Panc1 (cell line): ENCODE data around the gene COL13A1. TPM values are rescaled to one million over a fixed set of nuclear protein-coding genes. Genes with fewer than 3 reads are reported as not detected.
A peak's percentile ranks its signal among the peaks of the same experiment; 100 is the strongest.

ENCODE experiments used
- ATAC-seq: fragments of 200-7000 bp; cut with Tn5 transposase; 2 replicates; pipeline ENCODE4 v1.9.1; 2020; ENCODE audit warnings: mild to moderate bottlenecking, moderate library complexity
- BruUV-seq: library from RNA; stranded (reverse); fragments of 400-500 nt; replicated peaks from 2 replicates; lab custom pipeline; 2021; lab: Mats Ljungman, UMichigan
- CTCF ChIA-PET: fragments of 300-600 bp; sonication (Branson Sonifier 250); formaldehyde crosslinking; loops from one replicate; lab custom pipeline; 2022; ENCODE audit warnings: antibody characterized with exemption; lab: Charles Lee
- POLR2A ChIA-PET: fragments of 300-600 bp; sonication (Branson Sonifier 250); formaldehyde crosslinking; loops from one replicate; lab custom pipeline; 2022; ENCODE audit warnings: antibody characterized with exemption; lab: Charles Lee
- DNase-seq: peaks from one replicate; pipeline ENCODE4 v3.0.0-alpha.2; 2010; ENCODE audit warnings: low read depth, low spot score
- H3K27ac ChIP-seq: 2 replicates; pipeline ENCODE4 v1.5.1; 2011; ENCODE audit warnings: mild to moderate bottlenecking, low read length, inconsistent platforms
- H3K27me3 ChIP-seq: fragments of 200-500 bp; sonication (Bioruptor generic); 2 replicates; pipeline ENCODE4 v1.6.0; 2014; ENCODE audit warnings: low read length, inconsistent platforms; ENCODE audit not compliant: control insufficient read depth, insufficient read depth
- H3K36me3 ChIP-seq: fragments of 200-500 bp; sonication (Bioruptor generic); 2 replicates; pipeline ENCODE4 v1.5.1; 2014; ENCODE audit warnings: inconsistent platforms, mild to moderate bottlenecking, low read length, moderate library complexity; ENCODE audit not compliant: control insufficient read depth, insufficient read depth
- H3K4me1 ChIP-seq: 2 replicates; pipeline ENCODE4 v1.5.1; 2011; ENCODE audit warnings: inconsistent platforms, mild to moderate bottlenecking, low read length, moderate library complexity; ENCODE audit not compliant: control insufficient read depth, insufficient read depth
- H3K4me3 ChIP-seq, 2 experiments: 2 replicates each; pipeline ENCODE4 v1.5.1; 2011 to 2012; ENCODE audit warnings: low read depth in 2 of 2, low read length in 2 of 2, mild to moderate bottlenecking in 2 of 2, inconsistent platforms in 1 of 2, moderate library complexity in 1 of 2
- H3K9me3 ChIP-seq: fragments of 200-500 bp; sonication (Bioruptor generic); 2 replicates; pipeline ENCODE4 v1.5.1; 2014; ENCODE audit warnings: low read depth, mild to moderate bottlenecking, inconsistent platforms, low read length, moderate library complexity; ENCODE audit not compliant: control insufficient read depth, insufficient read depth
- CTCF ChIP-seq: fragments of 450-650 bp; IDR thresholded peaks from 2 replicates; pipeline ENCODE4 v1.5.1; 2017; ENCODE audit warnings: mild to moderate bottlenecking
- POLR2AphosphoS5 ChIP-seq: IDR thresholded peaks from 2 replicates; pipeline ENCODE4 v1.6.1; 2012; ENCODE audit warnings: mild to moderate bottlenecking, low read depth, low read length, moderate library complexity
- SIN3A ChIP-seq: IDR thresholded peaks from 2 replicates; pipeline ENCODE4 v1.6.1; 2012; ENCODE audit warnings: low read depth, mild to moderate bottlenecking, low read length, moderate library complexity, borderline replicate concordance; ENCODE audit not compliant: insufficient read depth
- TCF7L2 ChIP-seq: IDR thresholded peaks from 2 replicates; pipeline ENCODE4 v1.6.1; 2011; ENCODE audit warnings: mild to moderate bottlenecking, low read depth, low read length, inconsistent platforms
- in situ Hi-C: cut with HindIII; loops from 2 replicates; pipeline ENCODE4 v1.10.0; 2016; ENCODE audit warnings: low sequenced_read_pairs, low pct_unique_long_range_greater_than_20kb
- intact Hi-C: fragments of 100-400 bp; cut with micrococcal nuclease; formaldehyde crosslinking; loops from one replicate; pipeline ENCODE4 v1.10.0; 2022; ENCODE audit not compliant: unreplicated experiment
- total RNA-seq: library from RNA; stranded (reverse); gene quantifications from one replicate; pipeline ENCODE4 v1.2.1, GENCODE V29; 2021; ENCODE audit not compliant: unreplicated experiment
- TF ChIP-seq, protein P1 (sequence below), 2 experiments: IDR thresholded peaks; 2 replicates each; pipeline ENCODE4 v1.6.1; 2011 to 2012; ENCODE audit warnings: low read depth in 2 of 2, control low read depth in 1 of 2, low read length in 1 of 2, mild to moderate bottlenecking in 1 of 2, moderate library complexity in 1 of 2; ENCODE audit not compliant: insufficient read depth in 1 of 2

COL13A1 gene
- total RNA-seq, 1 experiment from 2014 or later = 1.0 TPM

DNA sequence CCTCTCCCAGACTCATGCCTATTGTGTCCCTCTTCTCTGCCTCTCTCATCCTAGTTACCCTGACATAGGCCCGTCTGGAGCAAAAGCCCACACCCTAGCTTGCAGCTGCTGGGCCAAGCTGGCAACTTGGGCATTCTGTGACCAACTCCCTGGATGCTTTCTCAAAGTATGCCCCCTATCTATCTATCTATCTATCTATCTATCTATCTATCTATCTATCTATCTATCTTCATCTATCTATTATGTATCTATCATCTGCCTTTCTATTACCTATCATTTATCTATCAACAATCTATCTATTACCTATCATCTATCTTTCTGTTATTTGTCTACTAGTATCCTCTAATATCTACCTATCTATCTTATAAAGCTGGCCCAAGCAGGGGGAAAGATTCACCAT lies 45.4 kb upstream of the COL13A1 start:
- BruUV-seq = no TSS peak
- no peak for ATAC-seq
- in situ Hi-C loops = no loop called here
- intact Hi-C loops = no loop called here
- Histone ChIP-seq H3K9me3 (no peaks in the 10 kb centered on the region), H3K36me3 (no peaks in the 10 kb centered on the region), H3K4me1 (no peaks in the 10 kb centered on the region), H3K27ac (no peak overlapping the region), H3K27me3 (0 out of 2 replicates have a peak, but pooled peaks cover 2% of the 10 kb centered on the region), H3K4me3 (no peak overlapping the region)
- TF ChIP-seq CTCF = no peak
- TF ChIP-seq, protein P1, sequence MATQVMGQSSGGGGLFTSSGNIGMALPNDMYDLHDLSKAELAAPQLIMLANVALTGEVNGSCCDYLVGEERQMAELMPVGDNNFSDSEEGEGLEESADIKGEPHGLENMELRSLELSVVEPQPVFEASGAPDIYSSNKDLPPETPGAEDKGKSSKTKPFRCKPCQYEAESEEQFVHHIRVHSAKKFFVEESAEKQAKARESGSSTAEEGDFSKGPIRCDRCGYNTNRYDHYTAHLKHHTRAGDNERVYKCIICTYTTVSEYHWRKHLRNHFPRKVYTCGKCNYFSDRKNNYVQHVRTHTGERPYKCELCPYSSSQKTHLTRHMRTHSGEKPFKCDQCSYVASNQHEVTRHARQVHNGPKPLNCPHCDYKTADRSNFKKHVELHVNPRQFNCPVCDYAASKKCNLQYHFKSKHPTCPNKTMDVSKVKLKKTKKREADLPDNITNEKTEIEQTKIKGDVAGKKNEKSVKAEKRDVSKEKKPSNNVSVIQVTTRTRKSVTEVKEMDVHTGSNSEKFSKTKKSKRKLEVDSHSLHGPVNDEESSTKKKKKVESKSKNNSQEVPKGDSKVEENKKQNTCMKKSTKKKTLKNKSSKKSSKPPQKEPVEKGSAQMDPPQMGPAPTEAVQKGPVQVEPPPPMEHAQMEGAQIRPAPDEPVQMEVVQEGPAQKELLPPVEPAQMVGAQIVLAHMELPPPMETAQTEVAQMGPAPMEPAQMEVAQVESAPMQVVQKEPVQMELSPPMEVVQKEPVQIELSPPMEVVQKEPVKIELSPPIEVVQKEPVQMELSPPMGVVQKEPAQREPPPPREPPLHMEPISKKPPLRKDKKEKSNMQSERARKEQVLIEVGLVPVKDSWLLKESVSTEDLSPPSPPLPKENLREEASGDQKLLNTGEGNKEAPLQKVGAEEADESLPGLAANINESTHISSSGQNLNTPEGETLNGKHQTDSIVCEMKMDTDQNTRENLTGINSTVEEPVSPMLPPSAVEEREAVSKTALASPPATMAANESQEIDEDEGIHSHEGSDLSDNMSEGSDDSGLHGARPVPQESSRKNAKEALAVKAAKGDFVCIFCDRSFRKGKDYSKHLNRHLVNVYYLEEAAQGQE (IDR thresholded peaks at IDR 0.05; ENCODE audit: insufficient read depth in 1 of 2, low read depth in 2 of 2, low read length in 1 of 2) = no peak
- no peak for TF ChIP-seq TCF7L2
- TF ChIP-seq SIN3A = no peak
- TF ChIP-seq POLR2AphosphoS5 = no peak
- ChIA-PET POLR2A (interaction anchor here (0.5 kb wide), 1 partner anchor 44 kb away, joined by 11 read pairs; no protein-coding TSS in a partner anchor), CTCF (interaction anchor here (0.6 kb wide), 1 partner anchor 34 kb away, joined by 3 read pairs; no protein-coding TSS in a partner anchor)
- DNase-seq = no peak

GRCh38 chr10:69757206-69757552 lies 44.5 kb upstream of the COL13A1 start:
- no peak for DNase-seq
- peak; percentile 36; the same call in 1 of the 2 replicates for ATAC-seq
- intact Hi-C loops = no loop called here
- ChIA-PET CTCF (no interaction called here), POLR2A (no interaction called here)
- H3K4me3 ChIP-seq = no peak overlapping the region
- no peaks in the 10 kb centered on the region for H3K9me3 ChIP-seq
- 0 out of 2 replicates have a peak, but pooled peaks cover 2% of the 10 kb centered on the region for H3K27me3 ChIP-seq
- in situ Hi-C loops = no loop called here
- no peaks in the 10 kb centered on the region for H3K4me1 ChIP-seq
- TF ChIP-seq POLR2AphosphoS5 (no peak), TCF7L2 (no peak), SIN3A (no peak), CTCF (no peak)
- TF ChIP-seq, protein P1 (IDR thresholded peaks at IDR 0.05; ENCODE audit: insufficient read depth in 1 of 2, low read depth in 2 of 2, low read length in 1 of 2) = no peak
- BruUV-seq = no TSS peak
- H3K36me3 ChIP-seq = no peaks in the 10 kb centered on the region
- H3K27ac ChIP-seq = no peak overlapping the region
